ENCODE data around the gene TRAPPC12. TPM values are rescaled to one million over a fixed set of nuclear protein-coding genes. Genes with fewer than 3 reads are reported as not detected.
A peak's percentile ranks its signal among the peaks of the same experiment; 100 is the strongest.

TRAPPC12 gene
- total and polyA plus RNA-seq, 7 experiments from 2014 or later, result 29.8 to 160 (median 104) TPM

GRCh38 chr2:3430740-3431490 is 51.4 kb downstream of the TRAPPC12 start:
- peaks cover 6 to 51% (median 11%) of the 10 kb centered on the region in 5 donors for H3K36me3 Mint-ChIP-seq
- Histone ChIP-seq H3K4me3 (ENCODE audit: low read length) (no peak overlapping the region), H3K27me3 (ENCODE audit: control insufficient read depth in 2 of 2, insufficient read depth in 2 of 2, low read length in 2 of 2) (no peaks in the 10 kb centered on the region), H3K36me3 (ENCODE audit: control insufficient read depth in 2 of 3, insufficient read depth in 3 of 3, low read length in 3 of 3) (peaks cover 0 to 76% (median 0%) of the 10 kb centered on the region in 3 experiments), H3K4me1 (ENCODE audit: control insufficient read depth in 2 of 2, insufficient read depth in 2 of 2, low read length in 2 of 2) (no peaks in the 10 kb centered on the region), H3K9me3 (ENCODE audit: control insufficient read depth in 2 of 3, low read length in 3 of 3) (no peaks in the 10 kb centered on the region), H3K27ac (ENCODE audit: low read depth, low read length) (no peak overlapping the region)
- H3K27ac Mint-ChIP-seq, result peak overlapping the region in 1 of 9 donors; percentile 70
- intact Hi-C loops (cut with micrococcal nuclease), result no loop called here
- no peaks in the 10 kb centered on the region for H3K9me3 Mint-ChIP-seq
- POLR2A ChIA-PET, result no interaction called here
- H3K4me1 Mint-ChIP-seq, result peaks cover 0 to 5% (median 0%) of the 10 kb centered on the region in 7 donors
- DNase-seq (no peak), ATAC-seq (no peak)
- H3K4me3 Mint-ChIP-seq, result no peak overlapping the region
- CTCF ChIA-PET, result no interaction called here
- H3K27me3 Mint-ChIP-seq, result no peaks in the 10 kb centered on the region

GRCh38 chr2:3432067-3432466 is 52.6 kb downstream of the TRAPPC12 start:
- H3K4me1 ChIP-seq (ENCODE audit: control insufficient read depth in 2 of 2, insufficient read depth in 2 of 2, low read length in 2 of 2), result no peaks in the 10 kb centered on the region
- ChIA-PET POLR2A (no interaction called here), CTCF (no interaction called here)
- Mint-ChIP-seq H3K27me3 (no peaks in the 10 kb centered on the region), H3K27ac (no peak overlapping the region), H3K4me3 (no peak overlapping the region), H3K36me3 (peaks cover 6 to 43% (median 11%) of the 10 kb centered on the region in 5 donors), H3K4me1 (peaks cover 0 to 5% (median 0%) of the 10 kb centered on the region in 7 donors), H3K9me3 (no peaks in the 10 kb centered on the region)
- H3K4me3 ChIP-seq (ENCODE audit: low read length), result no peak overlapping the region
- H3K9me3 ChIP-seq (ENCODE audit: control insufficient read depth in 2 of 3, low read length in 3 of 3), result no peaks in the 10 kb centered on the region
- ATAC-seq (no peak), DNase-seq (no peak)
- H3K27ac ChIP-seq (ENCODE audit: low read depth, low read length), result no peak overlapping the region
- intact Hi-C loops (cut with micrococcal nuclease), result no loop called here
- H3K36me3 ChIP-seq (ENCODE audit: control insufficient read depth in 2 of 3, insufficient read depth in 3 of 3, low read length in 3 of 3), result peaks cover 0 to 65% (median 0%) of the 10 kb centered on the region in 3 experiments
- no peaks in the 10 kb centered on the region for H3K27me3 ChIP-seq (ENCODE audit: control insufficient read depth in 2 of 2, insufficient read depth in 2 of 2, low read length in 2 of 2)

- peaks cover 0 to 60% (median 0%) of the 10 kb centered on the region in 3 experiments for H3K36me3 ChIP-seq (ENCODE audit: control insufficient read depth in 2 of 3, insufficient read depth in 3 of 3, low read length in 3 of 3)
- no peaks in the 10 kb centered on the region for H3K27me3 ChIP-seq (ENCODE audit: control insufficient read depth in 2 of 2, insufficient read depth in 2 of 2, low read length in 2 of 2)
- POLR2A ChIA-PET, result no interaction called here
- Mint-ChIP-seq H3K4me3 (no peak overlapping the region), H3K9me3 (no peaks in the 10 kb centered on the region), H3K27ac (peak overlapping the region in 1 of 9 donors; percentile 36), H3K4me1 (peaks cover 0 to 5% (median 0%) of the 10 kb centered on the region in 7 donors), H3K36me3 (peaks cover 6 to 40% (median 11%) of the 10 kb centered on the region in 5 donors), H3K27me3 (no peaks in the 10 kb centered on the region)
- H3K9me3 ChIP-seq (ENCODE audit: control insufficient read depth in 2 of 3, low read length in 3 of 3), result no peaks in the 10 kb centered on the region
- no peak overlapping the region for H3K4me3 ChIP-seq (ENCODE audit: low read length)
- ATAC-seq, result no peak
- CTCF ChIA-PET, result interaction anchor here (1.3 kb wide), 1 partner anchor 9 kb away, joined by 6 read pairs; no protein-coding TSS in a partner anchor
- H3K27ac ChIP-seq (ENCODE audit: low read depth, low read length), result no peak overlapping the region
- H3K4me1 ChIP-seq (ENCODE audit: control insufficient read depth in 2 of 2, insufficient read depth in 2 of 2, low read length in 2 of 2), result no peaks in the 10 kb centered on the region
- no peak for DNase-seq
- intact Hi-C loops (cut with micrococcal nuclease), result no loop called here
Observed at GRCh38 chr2:3432693-3433338, 53.3 kb downstream of the TRAPPC12 start.

GRCh38 chr2:3433339-3433699 is 53.8 kb downstream of the TRAPPC12 start:
- no peak overlapping the region for H3K27ac ChIP-seq (ENCODE audit: low read depth, low read length)
- CTCF ChIA-PET, result interaction anchor here (1.3 kb wide), 1 partner anchor 10 kb away, joined by 6 read pairs; no protein-coding TSS in a partner anchor
- ATAC-seq (no peak), DNase-seq (no peak)
- no peak overlapping the region for H3K27ac Mint-ChIP-seq
- H3K27me3 ChIP-seq (ENCODE audit: control insufficient read depth in 2 of 2, insufficient read depth in 2 of 2, low read length in 2 of 2), result no peaks in the 10 kb centered on the region
- no peak overlapping the region for H3K4me3 ChIP-seq (ENCODE audit: low read length)
- H3K4me1 Mint-ChIP-seq, result peaks cover 0 to 5% (median 0%) of the 10 kb centered on the region in 7 donors
- H3K9me3 ChIP-seq (ENCODE audit: control insufficient read depth in 2 of 3, low read length in 3 of 3), result no peaks in the 10 kb centered on the region
- POLR2A ChIA-PET, result interaction anchor here (0.6 kb wide), 1 partner anchor 146 kb away, joined by 4 read pairs; no protein-coding TSS in a partner anchor
- no peaks in the 10 kb centered on the region for H3K9me3 Mint-ChIP-seq
- peaks cover 6 to 37% (median 11%) of the 10 kb centered on the region in 5 donors for H3K36me3 Mint-ChIP-seq
- H3K27me3 Mint-ChIP-seq, result no peaks in the 10 kb centered on the region
- no peak overlapping the region for H3K4me3 Mint-ChIP-seq
- H3K36me3 ChIP-seq (ENCODE audit: control insufficient read depth in 2 of 3, insufficient read depth in 3 of 3, low read length in 3 of 3), result peaks cover 0 to 60% (median 0%) of the 10 kb centered on the region in 3 experiments
- no peaks in the 10 kb centered on the region for H3K4me1 ChIP-seq (ENCODE audit: control insufficient read depth in 2 of 2, insufficient read depth in 2 of 2, low read length in 2 of 2)
- intact Hi-C loops (cut with micrococcal nuclease), result no loop called here

GRCh38 chr2:3433776-3434400 is 54.4 kb downstream of the TRAPPC12 start:
- no peaks in the 10 kb centered on the region for H3K9me3 ChIP-seq (ENCODE audit: control insufficient read depth in 2 of 3, low read length in 3 of 3)
- peaks cover 4 to 37% (median 8%) of the 10 kb centered on the region in 5 donors for H3K36me3 Mint-ChIP-seq
- H3K27ac ChIP-seq (ENCODE audit: low read depth, low read length), result no peak overlapping the region
- DNase-seq, result no peak
- no peak overlapping the region for H3K4me3 Mint-ChIP-seq
- ChIA-PET CTCF (interaction anchor here (1.3 kb wide), 1 partner anchor 10 kb away, joined by 6 read pairs; no protein-coding TSS in a partner anchor), POLR2A (interaction anchor here (0.6 kb wide), 1 partner anchor 145 kb away, joined by 4 read pairs; no protein-coding TSS in a partner anchor)
- H3K4me3 ChIP-seq (ENCODE audit: low read length), result no peak overlapping the region
- H3K4me1 ChIP-seq (ENCODE audit: control insufficient read depth in 2 of 2, insufficient read depth in 2 of 2, low read length in 2 of 2), result no peaks in the 10 kb centered on the region
- intact Hi-C loops (cut with micrococcal nuclease), result no loop called here
- H3K27me3 Mint-ChIP-seq, result no peaks in the 10 kb centered on the region
- H3K27ac Mint-ChIP-seq, result peak overlapping the region in 2 of 9 donors; percentile 28 to 30
- no peaks in the 10 kb centered on the region for H3K27me3 ChIP-seq (ENCODE audit: control insufficient read depth in 2 of 2, insufficient read depth in 2 of 2, low read length in 2 of 2)
- H3K36me3 ChIP-seq (ENCODE audit: control insufficient read depth in 2 of 3, insufficient read depth in 3 of 3, low read length in 3 of 3), result peaks cover 0 to 55% (median 0%) of the 10 kb centered on the region in 3 experiments
- no peaks in the 10 kb centered on the region for H3K9me3 Mint-ChIP-seq
- H3K4me1 Mint-ChIP-seq, result peaks cover 0 to 6% (median 5%) of the 10 kb centered on the region in 7 donors
- no peak for ATAC-seq

- H3K27ac Mint-ChIP-seq, result no peak overlapping the region
- intact Hi-C loops (cut with micrococcal nuclease), result no loop called here
- Histone ChIP-seq H3K27me3 (ENCODE audit: control insufficient read depth in 2 of 2, insufficient read depth in 2 of 2, low read length in 2 of 2) (no peaks in the 10 kb centered on the region), H3K36me3 (ENCODE audit: control insufficient read depth in 2 of 3, insufficient read depth in 3 of 3, low read length in 3 of 3) (peaks cover 0 to 48% (median 0%) of the 10 kb centered on the region in 3 experiments), H3K9me3 (ENCODE audit: control insufficient read depth in 2 of 3, low read length in 3 of 3) (no peaks in the 10 kb centered on the region), H3K27ac (ENCODE audit: low read depth, low read length) (no peak overlapping the region), H3K4me1 (ENCODE audit: control insufficient read depth in 2 of 2, insufficient read depth in 2 of 2, low read length in 2 of 2) (no peaks in the 10 kb centered on the region), H3K4me3 (ENCODE audit: low read length) (no peak overlapping the region)
- H3K4me1 Mint-ChIP-seq, result peaks cover 0 to 13% (median 10%) of the 10 kb centered on the region in 7 donors
- H3K4me3 Mint-ChIP-seq, result no peak overlapping the region
- ChIA-PET CTCF (no interaction called here), POLR2A (no interaction called here)
- H3K27me3 Mint-ChIP-seq, result no peaks in the 10 kb centered on the region
- peaks cover 2 to 39% (median 5%) of the 10 kb centered on the region in 5 donors for H3K36me3 Mint-ChIP-seq
- H3K9me3 Mint-ChIP-seq, result no peaks in the 10 kb centered on the region
- ATAC-seq (no peak), DNase-seq (no peak)
Observed at GRCh38 chr2:3434654-3435053, 55.2 kb downstream of the TRAPPC12 start.

All from naive thymus-derived CD4-positive, alpha-beta T cell (primary cell).